Hepatocyte (in vitro differentiated cells): ENCODE results near the gene ASB16.

Source experiments
- CTCF ChIP-seq: fragments of 200-600 bp; sonication (generic); IDR thresholded peaks from 2 replicates; pipeline ENCODE4 v1.5.1; 2016; ENCODE audit warnings: antibody characterized with exemption, mild to moderate bottlenecking; ENCODE audit not compliant: poor library complexity
- EZH2phosphoT487 ChIP-seq: fragments of 200-600 bp; sonication (generic); IDR thresholded peaks from one replicate; pipeline ENCODE4 v1.6.1; 2018; ENCODE audit warnings: antibody characterized with exemption, mild to moderate bottlenecking, low read depth, moderate library complexity; ENCODE audit not compliant: unreplicated experiment, severe bottlenecking

GRCh38 chr17:44197980-44198720, 27.6 kb downstream of the ASB16 start:
- TF ChIP-seq CTCF: peak; percentile 8
- no peak for TF ChIP-seq EZH2phosphoT487
